Right renal pelvis (tissue), 4 donors: ENCODE measurements around the gene CNP. TPM values are rescaled to one million over a fixed set of nuclear protein-coding genes. Genes with fewer than 3 reads are reported as not detected.

Source experiments
- DNase-seq, 4 donors: peaks; one replicate each; pipeline ENCODE4 v3.0.0-alpha.2; 2013; ENCODE audit warnings: low read depth in 4 of 4, low spot score in 3 of 4, missing footprints in 1 of 4
- polyA plus RNA-seq, 4 donors: library from polyadenylated mRNA; unstranded; fragments of 120-200 nt; gene quantifications; one replicate each; pipeline ENCODE4 v1.2.1, GENCODE V29; 2013; ENCODE audit not compliant: insufficient read length in 4 of 4

Gene CNP
- polyA plus RNA-seq, 4 donors: 63.0 to 80.3 (median 68.1) TPM

- DNase-seq: no peak
Observed at GRCh38 chr17:42026857-42027589, 60.4 kb downstream of the CNP start.

Other genes starting within 250 kb of the CNP start
- 1 to 10 TPM in 1 of 4 donors, under 1 TPM in 3; 0.86 to 1.1 (median 0.94) TPM for gene HAP1, start 232.2 kb upstream of the CNP start, polyA plus RNA-seq
- 100 to 1,000 TPM; 200 to 246 (median 211) TPM for gene JUP, start 180.1 kb upstream of the CNP start, polyA plus RNA-seq
- 10 to 100 TPM; 35.0 to 47.0 (median 41.4) TPM for gene P3H4, start 154.8 kb upstream of the CNP start, polyA plus RNA-seq
- 100 to 1,000 TPM; 142 to 160 (median 146) TPM for gene FKBP10, start 153.8 kb upstream of the CNP start, polyA plus RNA-seq
- 100 to 1,000 TPM in 2 of 4 donors, 10 to 100 TPM in 2; 93.4 to 124 (median 102) TPM for gene NT5C3B, start 130.6 kb upstream of the CNP start, polyA plus RNA-seq
- gene KLHL10, start 129.0 kb upstream of the CNP start, polyA plus RNA-seq: under 1 TPM; 0.18 to 0.34 (median 0.29) TPM
- 1 to 10 TPM; 7.2 to 9.5 (median 8.7) TPM for gene KLHL11, start 101.4 kb upstream of the CNP start, polyA plus RNA-seq
- gene ACLY, start 47.8 kb upstream of the CNP start, polyA plus RNA-seq: 10 to 100 TPM; 81.0 to 91.3 (median 91.1) TPM
- 1 to 10 TPM; 5.7 to 7.2 (median 6.3) TPM for gene ODAD4, start 36.2 kb upstream of the CNP start, polyA plus RNA-seq
- gene DNAJC7, start 50.6 kb downstream of the CNP start, polyA plus RNA-seq: 100 to 1,000 TPM; 134 to 148 (median 138) TPM
- 10 to 100 TPM; 51.2 to 63.5 (median 53.3) TPM for gene NKIRAS2, start 53.3 kb downstream of the CNP start, polyA plus RNA-seq
- 1 to 10 TPM; 3.7 to 4.1 (median 3.9) TPM for gene C17orf113, start 83.8 kb downstream of the CNP start, polyA plus RNA-seq
- gene ZNF385C, start 131.7 kb downstream of the CNP start, polyA plus RNA-seq: 1 to 10 TPM; 5.6 to 7.4 (median 6.4) TPM
- 1 to 10 TPM; 7.1 to 9.5 (median 8.8) TPM for gene DHX58, start 145.9 kb downstream of the CNP start, polyA plus RNA-seq
- 10 to 100 TPM; 55.7 to 68.5 (median 57.1) TPM for gene KAT2A, start 154.6 kb downstream of the CNP start, polyA plus RNA-seq
- gene HSPB9, start 156.0 kb downstream of the CNP start, polyA plus RNA-seq: under 1 TPM; 0.14 to 0.31 (median 0.21) TPM
- 100 to 1,000 TPM; 131 to 164 (median 140) TPM for gene RAB5C, start 188.2 kb downstream of the CNP start, polyA plus RNA-seq
- under 1 TPM in 1 of 4 donors, not detected in 3; 0.09 TPM for gene KCNH4, start 214.3 kb downstream of the CNP start, polyA plus RNA-seq
- gene HCRT, start 218.7 kb downstream of the CNP start, polyA plus RNA-seq: not detected
- gene GHDC, start 227.7 kb downstream of the CNP start, polyA plus RNA-seq: 10 to 100 TPM; 11.5 to 23.7 (median 16.8) TPM